ENCODE data around the gene SEMA7A.

SEMA7A gene

DNA sequence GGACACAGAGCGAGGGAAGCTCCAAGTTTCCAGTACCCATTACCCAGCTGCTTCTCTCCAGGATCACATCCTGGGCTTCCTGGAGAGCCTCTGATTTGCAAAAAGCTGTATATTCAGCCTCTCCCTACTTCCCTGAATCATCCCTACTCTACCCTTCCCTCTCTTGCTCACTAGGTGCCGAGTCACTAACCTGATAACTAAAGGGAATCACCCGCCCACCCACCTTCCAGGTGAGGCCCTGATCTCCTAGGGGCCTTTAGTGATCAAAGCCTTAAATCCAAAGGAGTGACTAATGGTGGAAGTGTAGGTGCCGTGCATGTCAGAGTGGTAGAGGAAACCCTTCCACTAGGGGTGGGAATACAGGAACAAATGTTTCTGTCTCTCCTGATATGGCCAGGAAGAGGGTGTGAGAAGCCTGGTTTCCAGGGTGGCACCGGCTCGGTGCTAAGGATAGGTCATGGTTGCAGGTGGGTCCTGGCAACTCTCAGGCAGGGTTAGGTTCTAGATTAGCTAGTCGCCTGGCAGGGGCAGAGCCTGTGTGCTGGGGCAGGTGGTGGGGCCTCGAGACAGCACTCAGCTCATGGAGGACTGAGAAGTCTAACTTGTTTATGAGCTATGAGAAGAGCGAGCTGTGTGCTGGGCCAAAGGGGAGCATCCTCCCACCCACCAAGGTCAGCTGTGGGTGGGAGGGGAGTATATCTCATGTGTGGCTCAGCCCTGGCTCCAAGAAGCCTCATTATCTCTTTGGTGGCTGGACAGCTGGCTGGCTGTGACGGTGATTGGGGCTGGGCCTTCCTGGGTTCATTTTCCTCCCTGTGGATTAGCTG is 10.1 kb downstream of the SEMA7A start:
- TF ChIP-seq MAX (IDR thresholded peaks at IDR 0.05; ENCODE audit: low read depth, low read length) (no peak), POLR2A (IDR thresholded peaks at IDR 0.05; ENCODE audit: extremely low read depth, insufficient read length) (no peak), CTCF (IDR thresholded peaks at IDR 0.05; ENCODE audit: low read depth, low read length) (no peak), MYC (IDR thresholded peaks at IDR 0.05; ENCODE audit: low read depth, low read length) (no peak)
- H3K4me3 ChIP-seq (ENCODE audit: low read depth, low read length): no peak overlapping the region
- DNase-seq (ENCODE audit: low read depth): no peak

DNA sequence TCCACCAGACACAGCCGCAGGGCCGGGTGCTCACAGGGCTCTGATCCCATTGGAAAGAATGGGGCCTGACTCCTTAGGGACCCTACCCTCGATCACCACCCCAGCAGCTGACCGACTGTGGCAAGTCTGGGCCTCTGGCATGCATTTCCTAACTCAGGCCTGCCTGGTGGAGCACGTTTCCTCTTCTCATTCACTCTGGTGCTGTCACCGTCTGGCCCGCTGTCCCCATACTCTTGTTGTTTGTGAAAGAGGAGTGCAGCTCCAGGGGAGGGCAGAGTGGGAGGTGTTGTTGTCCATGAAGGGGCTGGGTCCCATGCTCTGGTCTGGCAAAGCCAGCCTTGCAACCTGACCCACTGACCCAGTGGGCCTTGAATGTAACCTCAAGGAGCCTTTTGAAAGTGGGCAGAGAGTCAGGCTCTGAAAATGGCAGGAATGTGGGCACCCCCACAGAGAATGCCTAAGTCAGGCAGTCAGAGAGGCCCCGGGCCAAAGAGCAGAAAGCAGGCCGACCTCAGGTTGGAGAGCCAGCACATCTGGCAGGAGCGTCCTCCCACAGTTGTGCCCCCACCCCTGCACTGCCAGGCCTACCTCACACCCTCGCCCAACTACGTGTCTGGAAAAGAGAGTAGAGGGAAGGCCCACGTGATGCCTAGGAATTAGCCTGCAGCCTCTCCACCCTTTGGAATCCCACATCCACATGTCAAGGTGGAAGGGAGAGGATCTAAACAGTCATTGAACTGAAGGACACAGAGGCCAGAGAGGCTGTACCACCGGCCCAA is 10.9 kb downstream of the SEMA7A start:
- H3K4me3 ChIP-seq (ENCODE audit: low read depth, low read length): no peak overlapping the region
- TF ChIP-seq MYC (IDR thresholded peaks at IDR 0.05; ENCODE audit: low read depth, low read length) (no peak), CTCF (IDR thresholded peaks at IDR 0.05; ENCODE audit: low read depth, low read length) (no peak), POLR2A (IDR thresholded peaks at IDR 0.05; ENCODE audit: extremely low read depth, insufficient read length) (no peak), MAX (IDR thresholded peaks at IDR 0.05; ENCODE audit: low read depth, low read length) (no peak)
- DNase-seq (ENCODE audit: low read depth): no peak

DNA sequence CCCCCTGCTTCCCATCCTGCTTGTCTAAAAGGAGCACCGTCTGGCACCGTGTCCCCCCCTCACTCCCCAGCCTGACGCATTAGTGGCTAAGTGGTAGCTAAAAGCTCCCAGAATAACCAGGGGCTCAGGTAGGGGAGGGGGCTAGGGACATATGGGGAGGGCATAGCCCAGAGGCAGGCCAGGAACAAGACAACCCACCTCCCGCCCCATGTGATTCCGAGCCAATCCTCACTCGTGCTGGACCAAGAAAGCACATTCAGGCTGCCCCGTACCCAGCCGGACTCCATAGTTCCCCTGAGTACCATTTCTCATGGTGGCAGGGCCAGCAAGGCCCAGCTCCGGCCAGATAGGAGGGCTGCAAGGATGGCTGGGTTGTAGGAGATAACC is 11.5 kb downstream of the SEMA7A start:
- H3K4me3 ChIP-seq (ENCODE audit: low read depth, low read length): no peak overlapping the region
- TF ChIP-seq MAX (IDR thresholded peaks at IDR 0.05; ENCODE audit: low read depth, low read length): no peak
- TF ChIP-seq CTCF (IDR thresholded peaks at IDR 0.05; ENCODE audit: low read depth, low read length): no peak
- TF ChIP-seq MYC (IDR thresholded peaks at IDR 0.05; ENCODE audit: low read depth, low read length): no peak
- TF ChIP-seq POLR2A (IDR thresholded peaks at IDR 0.05; ENCODE audit: extremely low read depth, insufficient read length): no peak
- no peak for DNase-seq (ENCODE audit: low read depth)

GRCh38 chr15:74421302-74422245 is 12.2 kb downstream of the SEMA7A start:
- no peak for TF ChIP-seq POLR2A (IDR thresholded peaks at IDR 0.05; ENCODE audit: extremely low read depth, insufficient read length)
- no peak for TF ChIP-seq CTCF (IDR thresholded peaks at IDR 0.05; ENCODE audit: low read depth, low read length)
- no peak for TF ChIP-seq MYC (IDR thresholded peaks at IDR 0.05; ENCODE audit: low read depth, low read length)
- no peak for TF ChIP-seq MAX (IDR thresholded peaks at IDR 0.05; ENCODE audit: low read depth, low read length)
- DNase-seq (ENCODE audit: low read depth): no peak
- H3K4me3 ChIP-seq (ENCODE audit: low read depth, low read length): no peak overlapping the region

DNA sequence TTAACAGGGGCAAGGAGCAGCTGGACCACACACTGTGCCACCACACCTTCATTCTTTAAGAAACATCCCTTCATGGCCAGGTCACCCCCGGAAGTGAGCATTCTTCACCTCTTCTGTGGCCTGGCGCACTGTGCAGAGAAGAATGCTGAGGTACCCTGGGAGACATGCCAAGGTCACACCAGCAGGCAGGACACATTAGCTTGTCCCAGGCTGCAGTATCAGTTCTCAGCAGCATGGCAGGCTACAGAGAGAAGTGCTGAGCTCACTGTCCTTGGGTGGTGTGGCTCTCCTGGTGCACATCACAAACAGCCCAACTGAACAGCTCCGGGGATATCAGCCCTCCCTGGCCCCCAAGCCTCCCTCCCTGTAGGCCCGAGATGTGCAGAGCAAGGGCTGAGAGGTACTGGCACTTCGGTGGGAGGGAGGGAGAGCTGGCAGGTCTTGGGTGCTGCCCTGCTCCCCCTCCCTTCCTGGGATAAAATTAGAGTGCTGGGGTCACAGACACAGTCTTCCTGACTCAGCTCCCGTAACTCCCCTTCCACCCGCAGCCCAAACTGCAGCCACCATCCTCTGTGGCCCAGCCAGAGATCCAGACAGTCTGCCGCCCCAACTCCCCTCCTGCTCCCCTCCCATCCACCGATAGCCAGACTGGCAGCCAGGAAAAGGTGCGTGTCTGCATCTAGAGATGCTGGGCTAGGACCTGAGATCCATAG is 13.4 kb downstream of the SEMA7A start:
- DNase-seq (ENCODE audit: low read depth): no peak
- no peak for TF ChIP-seq POLR2A (IDR thresholded peaks at IDR 0.05; ENCODE audit: extremely low read depth, insufficient read length)
- no peak for TF ChIP-seq MYC (IDR thresholded peaks at IDR 0.05; ENCODE audit: low read depth, low read length)
- TF ChIP-seq MAX (IDR thresholded peaks at IDR 0.05; ENCODE audit: low read depth, low read length): no peak
- no peak overlapping the region for H3K4me3 ChIP-seq (ENCODE audit: low read depth, low read length)
